Stimulated activated naive CD4-positive, alpha-beta T cell (primary cell): ENCODE results near the gene PTPN12.

ENCODE experiments used
- DNase-seq, 6 experiments: peaks; one replicate each; lab custom pipeline; 2025; lab: John Stamatoyannopoulos, UW

Gene PTPN12

GRCh38 chr7:77664715-77665114, 127.6 kb downstream of the PTPN12 start:
- no peak for DNase-seq

DNA sequence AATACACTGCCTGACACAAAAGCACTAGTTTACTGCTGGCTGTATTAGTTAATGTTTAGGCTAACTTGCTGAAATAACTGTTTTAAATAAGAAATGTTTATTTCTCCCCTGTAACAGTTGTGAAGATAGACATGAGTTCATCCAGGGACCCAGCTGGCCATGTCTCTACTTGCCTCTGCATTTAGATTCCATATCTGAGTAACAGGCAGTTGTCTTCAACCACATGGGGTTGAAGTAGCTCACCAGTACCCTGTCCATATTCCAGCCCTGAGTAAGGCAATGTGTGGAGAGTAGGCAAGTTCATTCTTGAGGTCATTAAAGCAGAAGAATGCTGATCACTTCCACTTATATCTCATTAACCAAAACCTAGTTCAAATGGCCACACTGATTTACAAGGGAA, 128.1 kb downstream of the PTPN12 start:
- DNase-seq: no peak

GRCh38 chr7:77667459-77668086, 130.5 kb downstream of the PTPN12 start:
- no peak for DNase-seq

GRCh38 chr7:77674878-77675277, 137.8 kb downstream of the PTPN12 start:
- no peak for DNase-seq

DNA sequence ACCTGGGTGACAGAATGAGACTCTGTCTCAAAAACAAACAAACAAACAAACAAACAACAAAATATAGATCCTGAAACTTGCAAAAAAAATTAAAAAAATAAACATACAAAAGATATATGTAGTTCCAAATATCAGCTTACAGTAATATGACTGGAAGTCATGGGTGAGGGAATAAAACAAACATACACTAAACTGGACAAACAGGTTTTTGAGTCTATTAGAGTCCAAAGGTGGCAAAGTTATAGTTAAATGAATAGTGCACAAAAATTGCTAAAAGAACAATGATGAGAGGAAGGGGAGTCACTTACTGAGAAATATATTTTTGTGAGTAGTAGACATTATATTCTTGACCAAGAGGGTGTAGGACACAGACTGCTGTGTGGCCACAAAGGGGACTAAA, 142.5 kb downstream of the PTPN12 start:
- DNase-seq: no peak

GRCh38 chr7:77680266-77680665, 143.2 kb downstream of the PTPN12 start:
- DNase-seq: no peak

GRCh38 chr7:77684030-77684429, 146.9 kb downstream of the PTPN12 start:
- DNase-seq: no peak

DNA sequence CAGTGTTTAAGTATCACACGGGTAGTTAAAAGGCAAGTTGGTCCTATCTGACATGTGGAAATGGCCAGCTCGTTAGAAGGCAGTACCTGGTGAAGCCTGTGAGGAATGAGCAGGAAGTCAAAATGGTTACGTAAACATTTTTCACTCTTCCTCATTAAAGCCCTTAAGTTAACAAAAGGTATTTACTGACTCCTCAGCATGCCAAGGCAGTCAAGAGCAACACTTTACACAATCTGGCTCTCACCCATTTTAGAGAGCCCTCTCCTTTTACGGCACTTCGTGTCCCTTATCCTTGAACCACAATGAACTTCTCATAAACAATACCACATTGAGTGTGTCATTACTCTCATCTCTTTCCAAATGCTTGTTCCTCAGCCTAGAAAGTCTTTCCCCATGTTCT, 148.1 kb downstream of the PTPN12 start:
- no peak for DNase-seq

- peak in 1 of 6 experiments; percentile 51 for DNase-seq
Observed at GRCh38 chr7:77687100-77687746, 150.1 kb downstream of the PTPN12 start.

GRCh38 chr7:77687747-77688144, 150.7 kb downstream of the PTPN12 start:
- DNase-seq: peak in 2 of 6 experiments; percentile 31 to 51
